HG02642 (cell line): ENCODE results near the gene TPSG1.
"Not testable (repeated sequence)": the region's sequence is repeated elsewhere in the genome, so short reads cannot be mapped to it uniquely, and the experiment has no call there.

ENCODE experiments used
- ATAC-seq: cut with Tn5 transposase; IDR thresholded peaks from one replicate; pipeline ENCODE4 v1.9.1; 2021; ENCODE audit warnings: mild to moderate bottlenecking; ENCODE audit not compliant: unreplicated experiment, poor library complexity

Gene TPSG1

GRCh38 chr16:1198671-1199346 is 26.3 kb downstream of the TPSG1 start:
- not testable (repeated sequence) for ATAC-seq

GRCh38 chr16:1198194-1198593 is 26.9 kb downstream of the TPSG1 start:
- no peak for ATAC-seq

DNA sequence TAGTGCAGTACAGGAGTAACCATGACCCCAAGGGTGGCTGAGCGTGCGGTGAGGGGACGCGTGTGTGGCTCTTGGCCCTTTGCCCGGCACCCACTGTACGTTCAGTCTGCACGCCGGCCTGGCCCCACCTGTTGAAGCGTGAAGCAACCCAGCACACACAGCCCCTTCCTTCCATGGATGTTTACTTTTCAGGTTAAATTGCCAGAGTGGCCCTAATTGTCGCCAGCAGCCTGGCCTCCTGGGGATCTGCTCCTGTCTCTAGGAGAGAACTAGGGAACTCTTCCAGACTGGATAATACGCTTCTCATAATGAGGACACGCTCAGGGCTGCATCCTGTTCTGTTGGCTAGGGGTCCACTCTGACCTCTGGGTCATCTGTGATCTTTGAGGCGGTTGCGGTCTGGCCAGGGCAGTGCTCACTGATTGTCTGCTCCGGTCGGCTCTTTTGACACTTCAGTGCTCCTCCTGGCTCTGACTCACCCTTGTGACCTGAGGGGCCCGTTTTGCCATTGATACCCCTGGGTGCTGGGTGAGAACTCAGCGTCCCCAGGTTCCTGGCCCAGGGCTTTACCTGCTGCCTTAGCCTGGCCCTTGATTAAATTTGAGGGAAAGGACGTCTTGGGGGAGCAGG is 27.7 kb downstream of the TPSG1 start:
- no peak for ATAC-seq

DNA sequence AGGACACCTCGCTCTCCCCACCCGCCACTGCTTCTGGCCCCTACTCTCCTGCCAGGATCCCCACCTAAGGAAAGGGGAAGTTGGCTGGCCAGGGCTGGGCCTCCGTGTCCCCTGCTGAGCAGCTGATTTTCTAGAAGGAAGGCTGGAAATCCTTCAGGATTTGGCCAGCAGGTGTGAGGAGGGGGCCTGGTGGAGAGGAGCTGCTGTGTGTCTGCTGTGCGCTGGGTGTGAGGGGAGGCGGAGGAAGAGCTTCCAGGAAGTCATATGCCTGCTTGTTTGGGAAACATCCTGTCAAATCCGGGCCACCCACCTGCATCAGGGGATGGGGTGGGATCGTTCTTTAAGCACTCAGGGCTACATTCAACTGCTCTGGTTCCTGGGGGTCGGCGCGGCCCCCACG is 28.6 kb downstream of the TPSG1 start:
- no peak for ATAC-seq

DNA sequence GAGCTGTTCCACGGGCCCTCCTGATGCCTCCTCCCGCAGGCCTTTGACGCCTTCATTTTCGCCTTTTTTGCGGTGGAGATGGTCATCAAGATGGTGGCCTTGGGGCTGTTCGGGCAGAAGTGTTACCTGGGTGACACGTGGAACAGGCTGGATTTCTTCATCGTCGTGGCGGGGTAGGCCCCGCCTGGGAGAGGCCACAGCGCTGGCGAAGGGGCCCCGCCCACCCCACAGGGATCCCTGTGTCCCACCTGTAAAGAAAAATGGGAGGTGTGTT is 29.7 kb downstream of the TPSG1 start:
- no peak for ATAC-seq

- ATAC-seq = no peak
Measured at GRCh38 chr16:1194665-1195392, 30.2 kb downstream of the TPSG1 start.

DNA sequence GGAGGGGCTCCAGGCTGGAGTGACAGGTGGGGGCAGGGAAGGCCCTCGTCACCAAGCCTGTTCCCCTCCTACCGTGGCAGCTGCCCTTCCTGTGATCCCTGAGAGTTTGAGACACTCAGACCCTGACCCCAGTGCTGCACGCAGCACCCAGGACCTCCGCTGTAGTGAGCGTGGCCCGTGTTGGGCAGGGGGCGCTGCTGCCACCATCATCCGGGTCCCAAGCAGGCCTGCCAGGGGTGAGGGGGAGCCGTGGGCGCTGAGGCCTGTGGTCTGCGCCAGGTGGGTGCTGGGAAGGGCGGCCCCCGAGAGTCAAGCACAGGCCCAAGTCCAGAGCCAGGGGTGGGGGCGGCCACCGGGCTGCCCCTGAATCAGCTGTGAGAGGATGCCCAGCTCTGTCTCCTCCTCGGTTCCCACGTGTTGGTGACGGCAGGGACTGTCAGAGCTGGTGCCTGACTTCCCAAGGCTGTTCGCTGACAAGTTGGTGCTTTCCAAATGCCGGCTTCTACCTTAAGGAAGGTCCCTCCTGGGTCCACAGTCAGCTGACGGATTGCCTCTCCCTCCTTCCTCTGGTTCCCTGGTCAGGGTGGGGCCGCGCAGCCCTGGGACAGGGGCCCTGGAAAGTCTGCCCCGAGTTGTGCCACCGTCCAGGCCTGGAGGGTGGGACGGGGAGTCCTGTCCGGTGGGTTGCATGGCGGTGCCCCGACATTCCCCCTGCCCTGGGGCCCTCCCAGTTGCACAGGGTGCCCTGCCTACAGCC is 31.1 kb downstream of the TPSG1 start:
- no peak for ATAC-seq

GRCh38 chr16:1193143-1193824 is 31.8 kb downstream of the TPSG1 start:
- no peak for ATAC-seq

DNA sequence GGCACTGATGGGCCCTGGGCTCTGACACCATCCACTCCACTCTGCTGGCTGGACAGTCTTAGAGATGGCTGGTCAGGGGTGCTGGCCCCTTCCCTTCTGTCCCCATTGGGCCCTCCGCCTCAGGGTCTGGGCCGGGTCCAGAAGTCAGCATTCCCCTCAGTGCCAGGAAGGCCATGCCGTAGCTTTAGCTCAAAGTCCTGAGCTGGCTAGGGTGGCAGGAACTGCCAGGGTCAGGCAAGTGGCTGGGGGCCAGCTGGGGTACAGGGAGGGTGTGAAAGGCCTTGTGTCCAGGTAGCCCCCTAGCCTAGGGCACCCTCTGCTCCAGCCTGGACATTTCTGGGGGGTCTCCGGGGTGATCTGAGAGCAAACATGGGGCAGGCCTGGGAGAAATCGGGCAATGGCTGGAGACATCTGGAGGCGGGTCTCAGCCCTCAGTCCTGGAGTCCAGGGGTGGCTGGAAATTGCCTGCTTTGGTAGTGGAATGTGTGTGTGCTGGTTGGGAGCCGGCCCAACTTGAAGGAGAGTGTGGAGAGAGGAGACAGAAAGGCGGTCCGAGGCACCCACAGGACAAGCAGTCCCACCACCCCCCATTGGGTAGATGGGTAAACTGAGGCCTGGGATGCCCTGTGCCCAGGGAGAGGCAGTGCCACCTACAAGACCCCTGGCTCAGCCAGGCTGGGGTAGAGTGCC is 32.5 kb downstream of the TPSG1 start:
- ATAC-seq = no peak

GRCh38 chr16:1190789-1191188 is 34.3 kb downstream of the TPSG1 start:
- not testable (repeated sequence) for ATAC-seq

DNA sequence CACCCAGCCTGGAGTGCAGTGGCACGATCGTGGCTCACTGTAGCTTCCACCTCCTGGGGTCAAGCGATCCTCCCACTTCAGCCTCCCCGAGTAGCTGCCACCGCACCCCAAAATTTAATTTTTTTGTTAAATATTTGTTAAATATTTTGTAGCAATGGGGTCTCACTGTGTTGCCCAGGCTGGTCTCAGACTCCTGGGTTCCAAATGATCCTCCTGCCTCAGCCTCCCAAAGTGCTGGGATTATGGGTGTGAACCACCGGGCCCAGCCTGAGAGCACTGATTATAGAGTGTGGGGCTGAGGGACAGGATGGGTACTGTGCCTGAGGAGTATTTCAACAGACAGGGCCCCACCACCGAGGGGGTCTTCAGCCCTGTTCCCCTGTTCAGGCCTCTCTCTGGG is 35.6 kb downstream of the TPSG1 start:
- no peak for ATAC-seq

- no peak for ATAC-seq
Measured at GRCh38 chr16:1188432-1189189, 36.5 kb downstream of the TPSG1 start.

DNA sequence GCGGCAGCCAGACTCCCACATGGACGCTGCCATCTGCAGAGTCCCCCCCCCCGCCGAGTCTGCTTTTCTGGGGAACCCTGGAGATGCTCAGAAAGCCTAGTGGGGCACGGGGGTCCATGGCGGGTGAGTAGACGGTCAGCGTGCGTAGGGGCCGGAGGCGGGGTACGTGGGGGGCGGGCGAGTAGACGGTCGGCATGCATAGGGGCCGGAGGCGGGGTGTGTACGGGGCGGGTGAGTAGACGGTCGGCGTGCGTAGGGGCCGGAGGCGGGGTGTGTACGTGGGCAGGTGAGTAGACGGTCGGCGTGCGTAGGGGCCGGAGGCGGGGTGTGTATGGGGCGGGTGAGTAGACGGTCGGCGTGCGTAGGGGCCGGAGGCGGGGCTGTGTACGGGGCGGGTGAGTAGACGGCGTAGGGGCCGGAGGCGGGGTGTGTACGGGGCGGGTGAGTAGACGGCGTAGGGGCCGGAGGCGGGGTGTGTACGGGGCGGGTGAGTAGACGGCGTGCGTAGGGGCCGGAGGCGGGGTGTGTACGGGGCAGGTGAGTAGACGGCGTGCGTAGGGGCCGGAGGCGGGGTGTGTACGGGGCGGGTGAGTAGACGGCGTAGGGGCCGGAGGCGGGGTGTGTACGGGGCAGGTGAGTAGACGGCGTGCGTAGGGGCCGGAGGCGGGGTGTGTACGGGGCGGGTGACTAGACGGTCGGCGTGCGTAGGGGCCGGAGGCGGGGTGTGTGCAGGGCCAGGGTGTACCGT is 39.4 kb downstream of the TPSG1 start:
- ATAC-seq = not testable (repeated sequence)

DNA sequence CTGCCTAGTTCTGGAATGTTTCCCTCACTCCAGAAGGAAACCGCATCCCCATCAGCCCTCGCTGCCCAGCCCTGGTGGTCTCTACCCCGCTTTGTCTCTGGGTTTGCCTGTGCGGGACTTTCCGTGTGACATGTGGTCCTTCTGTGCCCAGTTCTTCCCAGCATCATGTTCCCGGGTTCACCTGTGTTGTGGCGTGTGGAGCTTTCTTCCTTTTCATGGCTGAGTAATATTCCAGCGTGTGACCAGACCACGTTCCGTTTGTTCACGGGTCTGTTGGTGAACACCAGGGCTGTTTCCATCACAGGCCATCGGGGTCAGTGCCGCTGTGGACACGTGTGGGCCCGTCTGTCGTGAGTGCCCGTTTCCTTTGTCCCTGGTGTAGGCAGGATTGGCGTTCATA is 40.1 kb downstream of the TPSG1 start:
- ATAC-seq = no peak

DNA sequence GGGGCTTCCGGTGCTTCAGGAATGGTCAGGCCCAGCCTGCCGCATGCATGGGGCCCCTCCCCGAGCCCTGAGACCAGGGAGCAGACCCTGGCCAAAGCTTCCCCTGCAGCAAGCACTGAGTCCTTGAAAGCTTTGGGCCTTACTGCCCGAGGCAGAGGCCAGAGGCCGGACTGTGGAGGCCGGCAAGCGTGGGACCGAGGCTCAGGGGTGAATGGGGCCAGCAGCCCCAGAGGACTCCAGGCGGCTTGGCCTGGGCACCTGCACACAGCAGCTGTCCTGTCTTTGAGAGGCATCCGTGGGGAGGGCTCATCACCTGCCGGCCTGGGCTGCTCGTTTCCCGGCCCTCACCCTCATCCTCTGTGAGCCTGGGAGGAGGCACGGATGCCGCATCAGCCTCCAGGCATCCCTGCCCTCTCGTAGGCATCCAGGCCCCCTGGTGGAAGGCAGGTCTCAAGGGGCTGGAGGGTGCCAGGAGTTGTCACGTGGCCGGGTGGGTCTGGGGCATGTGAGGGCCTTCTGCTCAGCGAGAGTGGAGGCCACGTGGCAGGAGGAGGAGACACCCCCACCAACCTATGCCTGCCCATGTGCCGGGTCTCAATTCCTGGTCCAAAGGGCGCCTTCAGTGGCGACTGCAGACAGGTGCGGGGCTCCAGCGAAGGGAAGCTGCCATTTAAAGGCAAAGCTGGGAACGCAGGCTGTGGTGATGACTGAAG is 40.8 kb downstream of the TPSG1 start:
- ATAC-seq = no peak

DNA sequence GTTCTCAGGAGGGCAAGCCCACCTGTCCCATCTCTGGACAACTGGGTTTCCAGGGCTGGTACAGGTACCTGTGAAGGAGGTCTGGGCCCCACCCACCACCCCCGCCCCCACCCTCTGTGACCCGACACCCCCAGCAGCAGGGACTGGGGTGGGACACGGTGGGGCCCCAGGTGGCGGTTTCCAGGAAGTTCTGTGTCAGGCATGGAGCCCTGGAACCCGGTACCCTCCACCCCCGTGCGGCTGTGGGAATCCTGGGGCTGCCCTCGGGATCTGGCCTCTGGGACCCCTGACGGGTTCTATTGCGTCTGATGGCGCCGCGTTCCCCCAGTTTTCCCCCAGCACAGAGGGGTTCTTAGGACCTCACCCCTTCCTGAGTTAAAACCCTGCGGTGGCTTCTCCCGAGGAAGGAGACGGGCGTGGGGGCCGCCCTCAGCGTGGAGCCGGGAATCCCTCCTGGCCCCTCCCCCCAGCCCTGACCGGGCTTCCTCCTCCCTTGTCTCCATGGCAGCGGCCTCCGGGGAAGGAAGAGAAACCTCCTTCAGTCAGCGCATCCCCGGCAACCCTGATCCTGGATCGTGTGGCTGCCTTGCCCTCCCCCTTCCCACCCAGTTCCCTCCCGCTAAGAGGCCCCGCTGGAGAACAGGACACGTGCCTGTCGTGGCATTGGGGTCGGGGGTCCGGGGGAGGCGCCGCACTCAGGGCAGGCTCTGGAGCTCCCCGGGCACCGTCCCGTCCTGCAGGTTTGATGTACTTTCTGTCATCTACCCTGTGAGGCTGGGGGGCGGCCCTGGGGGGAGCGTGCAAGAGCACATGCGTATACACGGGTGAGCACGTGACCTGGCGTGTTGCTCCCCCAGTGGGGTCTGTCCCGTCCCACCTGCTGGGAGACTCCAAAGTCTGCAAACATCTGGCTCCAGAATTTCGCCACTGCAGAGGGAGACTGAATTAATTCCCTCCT is 41.8 kb downstream of the TPSG1 start:
- ATAC-seq = no peak

DNA sequence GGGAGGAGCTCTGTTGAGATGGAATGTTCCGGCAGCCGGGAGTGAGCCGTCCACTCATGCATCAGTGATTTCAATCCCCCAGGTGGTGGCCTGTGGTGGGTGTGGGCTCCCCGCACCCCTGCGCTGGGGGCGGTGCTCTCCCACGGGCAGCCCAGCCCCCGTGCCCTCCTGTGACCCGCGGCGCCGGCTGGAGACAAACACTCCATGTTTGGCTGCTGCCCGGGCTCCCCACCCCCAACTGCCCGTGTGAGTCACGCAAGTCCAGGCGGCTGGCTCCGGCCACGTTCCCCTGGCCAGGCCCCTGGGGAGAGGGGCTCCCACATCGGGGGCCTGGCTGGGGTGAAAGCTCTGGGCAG is 42.8 kb downstream of the TPSG1 start:
- no peak for ATAC-seq
